Activated T-helper 1 cell treated with anti-CD3 and anti-CD28 coated beads, Interleukin-12 subunit alpha, Interleukin-12 subunit beta, Interleukin-2, Interleukin-4 antibody, amounts not matched to agents 30 ng/mL and 10 ng/mL and 1 ng/mL, durations not matched to agents 14 hours and 24 hours and 36 hours (primary cell): Measurements from ENCODE around the gene NKX2-2. TPM values are rescaled to one million over a fixed set of nuclear protein-coding genes. Genes with fewer than 3 reads are reported as not detected.

Source experiments
- DNase-seq: peaks from one replicate; pipeline ENCODE4 v3.0.0; 2021; ENCODE audit warnings: low spot score
- H3K27ac Mint-ChIP-seq: one replicate; pipeline ENCODE4 v1.8.0; 2021; ENCODE audit warnings: mild to moderate bottlenecking, mixed read lengths
- H3K27me3 Mint-ChIP-seq: one replicate; pipeline ENCODE4 v1.8.0; 2022; ENCODE audit warnings: mild to moderate bottlenecking, moderate library complexity, mixed read lengths; ENCODE audit not compliant: insufficient read depth
- H3K36me3 Mint-ChIP-seq: one replicate; pipeline ENCODE4 v1.8.0; 2021; ENCODE audit warnings: low read depth, mixed read lengths
- H3K4me1 Mint-ChIP-seq: one replicate; pipeline ENCODE4 v1.8.0; 2021; ENCODE audit warnings: low read depth, mixed read lengths
- H3K4me3 Mint-ChIP-seq: one replicate; pipeline ENCODE4 v1.8.0; 2021; ENCODE audit warnings: mild to moderate bottlenecking, moderate library complexity, mixed read lengths
- H3K9me3 Mint-ChIP-seq: one replicate; pipeline ENCODE4 v1.8.0; 2021; ENCODE audit warnings: mixed read lengths
- intact Hi-C: fragments of 100-400 bp; cut with micrococcal nuclease; formaldehyde crosslinking; loops from one replicate; pipeline ENCODE4 v1.15.1; 2024
- total RNA-seq: library from RNA; stranded (reverse); gene quantifications from 2 replicates; pipeline ENCODE4 v1.2.3, GENCODE V29; 2022

NKX2-2 gene
- total RNA-seq, 1 donor from 2014 or later, result not detected

GRCh38 chr20:21510414-21511384 lies 3.2 kb downstream of the NKX2-2 start:
- intact Hi-C loops, result loop anchor here (1.0 to 5.0 kb wide), 3 partner anchors 11 to 1072 kb away; partner anchors contain the start of gene FOXA2
- H3K27ac Mint-ChIP-seq, result peak overlapping the region; percentile 80
- H3K27me3 Mint-ChIP-seq, result peaks cover 66% of the 10 kb centered on the region
- no peak for DNase-seq
- H3K4me1 Mint-ChIP-seq, result peaks cover 20% of the 10 kb centered on the region
- peak overlapping the region; percentile 66 for H3K4me3 Mint-ChIP-seq
- H3K36me3 Mint-ChIP-seq, result peaks cover 7% of the 10 kb centered on the region
- H3K9me3 Mint-ChIP-seq, result no peaks in the 10 kb centered on the region

DNA sequence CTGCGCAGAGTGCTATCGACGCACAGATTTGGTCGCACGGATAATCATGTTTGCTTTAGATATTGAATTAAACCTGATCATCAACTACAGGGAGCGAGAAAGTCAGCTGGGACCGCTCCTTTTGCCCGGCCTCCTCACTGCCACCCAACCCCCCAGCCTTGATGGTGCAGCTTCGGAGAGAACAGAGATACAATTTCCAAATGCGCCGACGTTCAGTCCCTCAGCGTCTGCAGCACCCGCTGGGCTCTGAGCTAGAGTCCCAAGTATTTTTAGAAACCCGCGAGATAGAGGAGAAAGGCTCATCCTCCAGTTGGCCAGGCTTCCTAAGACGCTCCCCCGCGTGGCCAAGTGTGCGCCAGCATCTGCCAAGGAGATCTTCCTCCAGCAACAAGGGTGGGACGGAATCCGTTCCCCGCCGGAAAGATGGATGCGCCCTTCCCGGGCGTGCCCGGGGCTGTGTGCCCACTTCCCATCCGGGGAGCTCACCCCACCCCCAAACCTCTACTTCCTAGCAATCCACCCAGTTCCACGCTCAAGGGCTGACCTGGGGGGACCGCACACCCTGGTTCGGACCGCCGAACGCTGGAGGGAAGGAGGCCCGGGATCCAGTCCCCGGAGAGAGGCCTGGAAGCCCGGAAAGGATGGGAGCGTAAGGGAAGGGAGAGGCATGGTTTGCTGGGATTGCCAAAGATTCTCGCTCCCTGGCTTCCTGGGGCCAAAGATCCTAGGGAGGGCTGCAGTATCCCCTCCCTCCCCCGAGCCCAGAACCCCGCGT lies 4.1 kb downstream of the NKX2-2 start:
- H3K4me1 Mint-ChIP-seq, result peaks cover 23% of the 10 kb centered on the region
- no peak for DNase-seq
- no peaks in the 10 kb centered on the region for H3K9me3 Mint-ChIP-seq
- H3K4me3 Mint-ChIP-seq, result peak overlapping the region; percentile 26
- H3K27me3 Mint-ChIP-seq, result peaks cover 67% of the 10 kb centered on the region
- intact Hi-C loops, result loop anchor here (5.0 kb wide), 1 partner anchor 1073 kb away; the partner anchor contains the start of gene FOXA2
- H3K27ac Mint-ChIP-seq, result peak overlapping the region; percentile 76
- H3K36me3 Mint-ChIP-seq, result peaks cover 7% of the 10 kb centered on the region

DNA sequence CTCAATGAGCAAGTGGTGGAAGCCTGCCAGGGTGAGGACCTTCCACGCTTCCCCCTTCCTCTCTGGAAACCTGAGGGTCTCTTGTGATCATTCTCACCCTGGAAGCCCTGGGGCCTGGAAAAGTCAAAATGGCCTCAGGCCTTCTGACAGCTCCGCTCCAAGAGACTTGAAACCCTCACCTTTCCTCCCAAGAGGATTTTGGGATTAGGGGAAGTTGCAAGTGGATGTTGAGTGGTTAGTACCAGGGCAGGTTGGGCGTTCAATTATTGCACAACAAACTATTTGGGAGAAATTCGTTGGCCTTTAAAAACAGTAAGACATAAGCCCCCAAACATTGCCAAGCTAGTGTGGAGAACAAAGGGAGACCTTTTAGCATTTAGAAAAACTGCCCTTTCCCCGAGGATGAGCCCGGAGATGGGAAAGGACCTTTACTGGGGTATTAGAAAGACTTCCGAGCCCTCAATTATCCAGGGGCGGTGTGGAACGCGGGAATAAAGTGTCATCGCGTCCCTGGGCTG lies 4.7 kb downstream of the NKX2-2 start:
- Mint-ChIP-seq H3K9me3 (no peaks in the 10 kb centered on the region), H3K27ac (peak overlapping the region; percentile 76), H3K36me3 (peaks cover 7% of the 10 kb centered on the region), H3K27me3 (peaks cover 67% of the 10 kb centered on the region), H3K4me3 (peak overlapping the region; percentile 26), H3K4me1 (peaks cover 25% of the 10 kb centered on the region)
- intact Hi-C loops, result no loop called here
- no peak for DNase-seq

DNA sequence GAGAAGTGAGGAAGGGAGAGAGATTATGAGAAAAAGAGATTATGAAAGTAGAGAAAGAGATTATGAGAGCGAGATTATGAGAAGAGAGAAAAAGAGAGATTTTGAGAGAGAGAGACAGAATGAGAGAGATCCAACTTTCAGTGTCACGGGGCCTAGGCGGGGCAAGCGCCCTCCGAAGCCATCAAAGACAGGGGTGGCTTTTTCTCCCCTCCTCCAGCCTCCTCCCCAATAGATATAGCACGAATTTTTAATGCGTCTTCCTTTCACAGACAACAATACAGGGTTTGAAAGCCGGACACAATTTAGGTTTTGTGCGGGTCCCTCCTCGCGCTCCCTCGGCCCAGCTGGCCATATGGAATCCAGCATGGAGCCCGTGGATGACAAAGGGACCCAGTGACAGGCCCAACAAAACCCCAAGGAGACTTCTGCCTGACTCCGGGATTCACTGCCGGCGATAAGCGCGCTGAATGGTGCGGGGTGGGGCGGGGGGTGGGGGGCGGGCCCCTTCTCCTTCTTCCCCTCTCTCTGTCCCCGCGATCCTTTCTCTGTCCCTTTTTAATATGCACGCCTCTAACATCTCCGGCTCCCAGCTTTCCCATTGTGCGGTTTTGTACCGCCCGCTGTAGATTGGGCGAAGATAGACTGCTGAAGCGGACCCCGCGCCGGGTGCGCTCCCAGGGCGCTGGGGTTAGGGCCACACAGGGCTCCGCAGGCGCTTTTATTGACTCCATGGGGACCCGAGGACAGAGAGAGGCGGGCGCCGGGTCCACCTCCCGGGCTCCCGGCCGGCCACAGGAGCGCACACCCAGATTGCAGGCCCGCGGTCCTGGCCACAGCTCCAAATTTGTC lies 5.4 kb downstream of the NKX2-2 start:
- intact Hi-C loops, result no loop called here
- no peak for DNase-seq
- Mint-ChIP-seq H3K4me3 (peak overlapping the region; percentile 32), H3K36me3 (peaks cover 7% of the 10 kb centered on the region), H3K4me1 (peaks cover 25% of the 10 kb centered on the region), H3K27ac (peak overlapping the region; percentile 89), H3K9me3 (no peaks in the 10 kb centered on the region), H3K27me3 (peaks cover 66% of the 10 kb centered on the region)

GRCh38 chr20:21507400-21508229 lies 6.2 kb downstream of the NKX2-2 start:
- peak overlapping the region; percentile 32 for H3K4me3 Mint-ChIP-seq
- DNase-seq, result no peak
- H3K9me3 Mint-ChIP-seq, result no peaks in the 10 kb centered on the region
- peak overlapping the region; percentile 89 for H3K27ac Mint-ChIP-seq
- intact Hi-C loops, result loop anchor here (1.0 to 2.0 kb wide), 2 partner anchors 10 to 15 kb away; no protein-coding TSS in a partner anchor
- H3K27me3 Mint-ChIP-seq, result peaks cover 62% of the 10 kb centered on the region
- H3K4me1 Mint-ChIP-seq, result peaks cover 25% of the 10 kb centered on the region
- H3K36me3 Mint-ChIP-seq, result peaks cover 7% of the 10 kb centered on the region

GRCh38 chr20:21505810-21506530 lies 7.9 kb downstream of the NKX2-2 start:
- peak; percentile 53 for DNase-seq
- intact Hi-C loops, result loop anchor here (1.0 to 2.0 kb wide), 6 partner anchors 17 to 646 kb away; no protein-coding TSS in a partner anchor
- H3K36me3 Mint-ChIP-seq, result peaks cover 7% of the 10 kb centered on the region
- H3K4me3 Mint-ChIP-seq, result no peak overlapping the region
- peaks cover 25% of the 10 kb centered on the region for H3K4me1 Mint-ChIP-seq
- peaks cover 52% of the 10 kb centered on the region for H3K27me3 Mint-ChIP-seq
- H3K27ac Mint-ChIP-seq, result peak overlapping the region; percentile 71
- H3K9me3 Mint-ChIP-seq, result no peaks in the 10 kb centered on the region

DNA sequence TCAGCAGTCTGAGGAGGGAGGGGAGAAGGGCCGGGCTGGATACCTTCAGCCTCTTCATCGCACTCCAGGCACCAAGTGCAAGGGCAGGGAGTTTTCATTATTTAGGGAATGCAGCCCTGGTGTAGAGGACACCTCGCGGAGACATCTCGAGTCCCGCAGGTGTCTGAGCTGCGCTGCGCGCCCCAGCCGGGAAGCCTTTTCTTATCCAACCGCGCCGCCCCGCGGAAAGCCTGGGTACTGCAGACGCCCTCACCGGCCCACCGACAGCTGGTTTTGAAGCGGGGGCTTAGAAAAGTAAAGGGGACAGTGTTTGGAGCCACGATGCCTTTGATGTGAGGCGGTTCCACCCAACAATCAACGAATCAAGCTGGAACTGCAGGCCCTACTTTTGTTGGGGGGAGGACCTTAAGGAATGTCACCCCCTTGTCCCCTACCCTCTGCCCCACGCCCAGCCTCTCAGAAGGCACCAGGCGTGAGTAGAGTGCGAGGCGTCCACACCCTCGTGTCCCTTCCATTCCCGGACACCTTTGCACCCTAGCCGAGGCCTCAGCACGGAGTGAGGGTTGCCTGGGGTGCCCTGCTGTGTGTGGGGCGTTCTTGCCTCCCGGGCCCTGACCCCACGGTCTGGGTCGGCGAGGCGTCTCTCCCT lies 8.6 kb downstream of the NKX2-2 start:
- peaks cover 7% of the 10 kb centered on the region for H3K36me3 Mint-ChIP-seq
- peaks cover 51% of the 10 kb centered on the region for H3K27me3 Mint-ChIP-seq
- intact Hi-C loops, result loop anchor here (1.0 to 2.0 kb wide), 4 partner anchors 269 to 645 kb away; no protein-coding TSS in a partner anchor
- peaks cover 25% of the 10 kb centered on the region for H3K4me1 Mint-ChIP-seq
- no peaks in the 10 kb centered on the region for H3K9me3 Mint-ChIP-seq
- DNase-seq, result peak; percentile 60
- H3K27ac Mint-ChIP-seq, result peak overlapping the region; percentile 63
- peak overlapping the region; percentile 57 for H3K4me3 Mint-ChIP-seq

GRCh38 chr20:21504323-21504722 lies 9.5 kb downstream of the NKX2-2 start:
- intact Hi-C loops, result loop anchor here (2.0 kb wide), 1 partner anchor 404 kb away; no protein-coding TSS in a partner anchor

GRCh38 chr20:21503345-21503744 lies 10.5 kb downstream of the NKX2-2 start:
- peaks cover 33% of the 10 kb centered on the region for H3K27me3 Mint-ChIP-seq
- H3K36me3 Mint-ChIP-seq, result peaks cover 3% of the 10 kb centered on the region
- no peak for DNase-seq
- intact Hi-C loops, result no loop called here
- peaks cover 18% of the 10 kb centered on the region for H3K4me1 Mint-ChIP-seq
- no peaks in the 10 kb centered on the region for H3K9me3 Mint-ChIP-seq
- H3K27ac Mint-ChIP-seq, result no peak overlapping the region
- peak overlapping the region; percentile 53 for H3K4me3 Mint-ChIP-seq

More at GRCh38 chr20:21504323-21504722, 9.5 kb downstream of the NKX2-2 start:
- peaks cover 21% of the 10 kb centered on the region for H3K4me1 Mint-ChIP-seq
- DNase-seq, result no peak
- H3K4me3 Mint-ChIP-seq, result no peak overlapping the region
- no peak overlapping the region for H3K27ac Mint-ChIP-seq
- peaks cover 3% of the 10 kb centered on the region for H3K36me3 Mint-ChIP-seq
- no peaks in the 10 kb centered on the region for H3K9me3 Mint-ChIP-seq
- H3K27me3 Mint-ChIP-seq, result peaks cover 41% of the 10 kb centered on the region

- Mint-ChIP-seq H3K4me3 (no peak overlapping the region), H3K27ac (no peak overlapping the region), H3K4me1 (peaks cover 6% of the 10 kb centered on the region), H3K9me3 (no peaks in the 10 kb centered on the region), H3K27me3 (peaks cover 18% of the 10 kb centered on the region), H3K36me3 (no peaks in the 10 kb centered on the region)
- intact Hi-C loops, result no loop called here
- DNase-seq, result no peak
Observed at GRCh38 chr20:21501184-21501583, 12.7 kb downstream of the NKX2-2 start.
